ENCODE measurements around the gene ZNF189.

- TF ChIP-seq USF2 (IDR thresholded peaks at IDR 0.05; ENCODE audit: low read depth, low read length) (no peak), POLR2A (IDR thresholded peaks at IDR 0.05; ENCODE audit: low read depth, low read length) (no peak), CHD1 (IDR thresholded peaks at IDR 0.05; ENCODE audit: low read depth, low read length) (no peak), CTCF (conservative IDR thresholded peaks at IDR 0.05; ENCODE audit: low read depth, low read length) (no peak), RAD21 (IDR thresholded peaks at IDR 0.05; ENCODE audit: low read length) (no peak), RCOR1 (IDR thresholded peaks at IDR 0.05; ENCODE audit: insufficient replicate concordance, low read length) (no peak)
Measured at GRCh38 chr9:101409079-101409477, 10.4 kb downstream of the ZNF189 start.

Measured in IMR-90 (cell line).